K562 (cell line): ENCODE data around the gene CLCNKB. TPM values are rescaled to one million over a fixed set of nuclear protein-coding genes. Genes with fewer than 3 reads are reported as not detected.

ENCODE experiments used
- ARID2 ChIP-seq: fragments of 450-650 bp; IDR thresholded peaks from 2 replicates; pipeline ENCODE4 v1.6.1; 2017; ENCODE audit warnings: antibody characterized with exemption, mild to moderate bottlenecking
- BCOR ChIP-seq: fragments of 450-650 bp; IDR thresholded peaks from 2 replicates; pipeline ENCODE4 v1.6.1; 2016
- CC2D1A ChIP-seq: fragments of 450-650 bp; IDR thresholded peaks from 2 replicates; pipeline ENCODE4 v1.6.1; 2017; ENCODE audit warnings: mild to moderate bottlenecking
- CHD1 ChIP-seq: fragments of 200-600 bp; sonication (generic); IDR thresholded peaks from one replicate; pipeline ENCODE4 v1.6.1; 2012; ENCODE audit warnings: mild to moderate bottlenecking, moderate library complexity, low read length, inconsistent platforms
- CTBP1 ChIP-seq: fragments of 450-650 bp; IDR thresholded peaks from 2 replicates; pipeline ENCODE4 v1.6.1; 2016; ENCODE audit warnings: borderline replicate concordance
- CXXC5 ChIP-seq: fragments of 250-450 bp; sonication (Bioruptor Pico); IDR thresholded peaks from 2 replicates; pipeline ENCODE4 v1.8.0; 2022; ENCODE audit warnings: inconsistent platforms, mild to moderate bottlenecking, moderate library complexity
- EGR1 ChIP-seq: fragments of 450-650 bp; conservative IDR thresholded peaks from 2 replicates; pipeline ENCODE4 v1.6.1; 2017; ENCODE audit warnings: mild to moderate bottlenecking
- EP300 ChIP-seq: IDR thresholded peaks from 2 replicates; pipeline ENCODE4 v1.6.1; 2012; ENCODE audit warnings: low read length, improper control_type of control experiment
- KHSRP ChIP-seq: fragments of 450-650 bp; IDR thresholded peaks from 2 replicates; pipeline ENCODE4 v1.6.1; 2017
- POLR2H ChIP-seq: IDR thresholded peaks from 2 replicates; pipeline ENCODE4 v1.6.1; 2016; ENCODE audit warnings: missing genetic modification characterization, low read depth, mild to moderate bottlenecking, control low read depth, missing compliant biosample characterization, moderate library complexity
- ZBTB33 ChIP-seq: sonication (generic); formaldehyde crosslinking; IDR thresholded peaks from 2 replicates; pipeline ENCODE4 v1.8.1; 2023; ENCODE audit warnings: mild to moderate bottlenecking, missing genetic modification reagents
- ZKSCAN1 ChIP-seq: fragments of 150-350 bp; IDR thresholded peaks from 2 replicates; pipeline ENCODE4 v1.6.1; 2016; ENCODE audit warnings: low read depth, low read length
- ZNF77 ChIP-seq: fragments of 250-450 bp; sonication (Bioruptor Pico); IDR thresholded peaks from 2 replicates; pipeline ENCODE4 v1.5.0; 2020
- polyA plus RNA-seq, 8 experiments: library from polyadenylated mRNA; depleted of rRNA in 4 of 8; stranded (reverse) in 5 of 8; unstranded in 3 of 8; fragments of >200 nt; fragmentation: Nextera tagmentation in 2 of 8; fragmentation: Illumina TruSeq in 1 of 8; extraction: Ambion mirVana in 2 of 8; extraction: Trizol in 1 of 8; gene quantifications; 2 replicates each; pipeline versions ENCODE4 v1.2.1 to v1.2.3, GENCODE V29; 2011 to 2014; ENCODE audit warnings: inconsistent platforms in 1 of 8, missing spikeins in 1 of 8
- total RNA-seq, 7 experiments: library from RNA; depleted of rRNA in 6 of 7; stranded (reverse); fragments of >200 nt in 6 of 7; fragmentation: Illumina TruSeq in 2 of 7; extraction: Trizol in 2 of 7; gene quantifications; 2 replicates each; pipeline versions ENCODE4 v1.2.1 to v1.2.3, GENCODE V29; 2011 to 2021; ENCODE audit warnings: low replicate concordance in 1 of 7
- TF ChIP-seq, protein P1 (sequence below): sonication (generic); formaldehyde crosslinking; IDR thresholded peaks from 2 replicates; pipeline ENCODE4 v1.8.1; 2022; ENCODE audit warnings: missing genetic modification reagents
- TF ChIP-seq, protein P2 (sequence below): sonication (generic); formaldehyde crosslinking; IDR thresholded peaks from 2 replicates; pipeline ENCODE4 v1.8.1; 2023; ENCODE audit warnings: mild to moderate bottlenecking, missing genetic modification reagents, moderate library complexity

Gene CLCNKB
- total and polyA plus RNA-seq, 9 of the 15 experiments (the other 6 are each of a cell fraction or from before 2014, with no cell fraction given), result 0.08 to 1.7 (median 0.64) TPM

DNA sequence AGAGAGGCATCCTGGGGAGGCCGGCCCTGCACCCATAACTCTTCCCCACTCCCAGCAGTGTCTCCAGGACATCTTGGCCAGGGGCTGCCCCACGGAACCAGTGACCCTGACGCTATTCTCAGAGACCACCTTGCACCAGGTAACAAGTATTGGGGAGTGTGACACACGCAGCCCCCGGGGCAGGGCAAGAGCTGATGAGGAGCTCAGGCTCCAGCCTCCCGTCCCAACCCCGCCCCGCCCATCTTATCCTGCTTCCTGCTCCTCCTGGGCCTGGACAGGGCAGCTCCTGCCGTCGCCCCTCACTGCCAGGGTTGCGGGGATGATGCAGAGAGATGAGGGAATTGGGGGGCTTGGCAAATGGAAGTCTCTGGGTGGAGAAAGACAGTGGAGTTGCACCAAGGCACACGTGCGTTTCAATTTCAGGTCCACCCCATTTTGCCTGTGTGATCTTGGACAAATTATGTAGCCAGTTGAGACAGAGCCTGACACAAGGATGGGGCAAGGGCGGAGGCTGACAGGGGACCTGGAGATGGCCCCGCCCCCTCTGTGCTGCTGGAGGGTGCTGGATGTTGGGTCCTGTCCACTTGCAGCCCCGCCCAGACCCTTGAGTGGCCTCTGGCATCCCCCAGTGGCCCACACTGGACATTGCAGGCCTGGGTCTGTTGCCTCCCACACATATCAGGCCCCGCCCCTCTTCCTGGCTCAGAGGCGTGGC lies 11.0 kb upstream of the CLCNKB start (continued):
- TF ChIP-seq, protein P1, sequence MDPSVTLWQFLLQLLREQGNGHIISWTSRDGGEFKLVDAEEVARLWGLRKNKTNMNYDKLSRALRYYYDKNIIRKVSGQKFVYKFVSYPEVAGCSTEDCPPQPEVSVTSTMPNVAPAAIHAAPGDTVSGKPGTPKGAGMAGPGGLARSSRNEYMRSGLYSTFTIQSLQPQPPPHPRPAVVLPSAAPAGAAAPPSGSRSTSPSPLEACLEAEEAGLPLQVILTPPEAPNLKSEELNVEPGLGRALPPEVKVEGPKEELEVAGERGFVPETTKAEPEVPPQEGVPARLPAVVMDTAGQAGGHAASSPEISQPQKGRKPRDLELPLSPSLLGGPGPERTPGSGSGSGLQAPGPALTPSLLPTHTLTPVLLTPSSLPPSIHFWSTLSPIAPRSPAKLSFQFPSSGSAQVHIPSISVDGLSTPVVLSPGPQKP, result no peak
- TF ChIP-seq ZBTB33 (CRISPR knock-in tag) (peak; percentile 69), EP300 (peak; percentile 47; the same call in 1 of the 2 replicates), BCOR (no peak), EGR1 (peak; percentile 90), ZNF77 (CRISPR knock-in tag) (no peak), POLR2H (tag) (no peak), ARID2 (peak; percentile 98), CXXC5 (CRISPR knock-in tag) (peak; percentile 31; the same call in 1 of the 2 replicates), KHSRP (no peak), CC2D1A (peak; percentile 94), ZKSCAN1 (0 out of 2 replicates have a peak, but pooled peaks have one; percentile 45), CTBP1 (peak; percentile 97), CHD1 (no peak)
- TF ChIP-seq, protein P2, sequence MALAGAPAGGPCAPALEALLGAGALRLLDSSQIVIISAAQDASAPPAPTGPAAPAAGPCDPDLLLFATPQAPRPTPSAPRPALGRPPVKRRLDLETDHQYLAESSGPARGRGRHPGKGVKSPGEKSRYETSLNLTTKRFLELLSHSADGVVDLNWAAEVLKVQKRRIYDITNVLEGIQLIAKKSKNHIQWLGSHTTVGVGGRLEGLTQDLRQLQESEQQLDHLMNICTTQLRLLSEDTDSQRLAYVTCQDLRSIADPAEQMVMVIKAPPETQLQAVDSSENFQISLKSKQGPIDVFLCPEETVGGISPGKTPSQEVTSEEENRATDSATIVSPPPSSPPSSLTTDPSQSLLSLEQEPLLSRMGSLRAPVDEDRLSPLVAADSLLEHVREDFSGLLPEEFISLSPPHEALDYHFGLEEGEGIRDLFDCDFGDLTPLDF, result 0 out of 2 replicates have a peak, but pooled peaks have one; percentile 48
